ENCODE measurements around the gene POLDIP2.

DNA sequence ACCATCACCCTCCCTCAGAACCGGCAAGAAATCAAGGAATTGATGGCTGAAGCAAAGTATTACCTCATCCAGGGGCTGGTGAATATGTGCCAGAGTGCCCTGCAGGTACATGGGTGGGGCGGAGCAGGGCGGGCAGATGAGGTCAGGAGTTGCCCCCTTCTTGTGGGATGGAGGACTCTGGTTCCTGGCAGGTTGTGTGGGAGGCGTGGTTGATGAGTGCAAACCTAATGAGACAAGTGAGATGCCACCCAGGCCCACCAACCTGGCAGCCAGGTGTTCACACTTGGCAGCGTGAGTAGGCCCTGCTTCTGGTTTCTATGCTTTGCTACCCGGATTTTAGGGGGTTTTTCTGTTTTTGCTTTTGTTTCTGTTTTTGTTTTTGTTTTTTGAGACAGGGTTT is 17.0 kb downstream of the POLDIP2 start:
- TF ChIP-seq, protein P1, sequence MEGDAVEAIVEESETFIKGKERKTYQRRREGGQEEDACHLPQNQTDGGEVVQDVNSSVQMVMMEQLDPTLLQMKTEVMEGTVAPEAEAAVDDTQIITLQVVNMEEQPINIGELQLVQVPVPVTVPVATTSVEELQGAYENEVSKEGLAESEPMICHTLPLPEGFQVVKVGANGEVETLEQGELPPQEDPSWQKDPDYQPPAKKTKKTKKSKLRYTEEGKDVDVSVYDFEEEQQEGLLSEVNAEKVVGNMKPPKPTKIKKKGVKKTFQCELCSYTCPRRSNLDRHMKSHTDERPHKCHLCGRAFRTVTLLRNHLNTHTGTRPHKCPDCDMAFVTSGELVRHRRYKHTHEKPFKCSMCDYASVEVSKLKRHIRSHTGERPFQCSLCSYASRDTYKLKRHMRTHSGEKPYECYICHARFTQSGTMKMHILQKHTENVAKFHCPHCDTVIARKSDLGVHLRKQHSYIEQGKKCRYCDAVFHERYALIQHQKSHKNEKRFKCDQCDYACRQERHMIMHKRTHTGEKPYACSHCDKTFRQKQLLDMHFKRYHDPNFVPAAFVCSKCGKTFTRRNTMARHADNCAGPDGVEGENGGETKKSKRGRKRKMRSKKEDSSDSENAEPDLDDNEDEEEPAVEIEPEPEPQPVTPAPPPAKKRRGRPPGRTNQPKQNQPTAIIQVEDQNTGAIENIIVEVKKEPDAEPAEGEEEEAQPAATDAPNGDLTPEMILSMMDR (IDR thresholded peaks at IDR 0.05): no peak
- no peak for TF ChIP-seq EZH2 (IDR thresholded peaks at IDR 0.05; ENCODE audit: borderline replicate concordance, insufficient read depth, low read depth, low read length, poor library complexity, severe bottlenecking)
